NCI-H128 (cell line): Measurements from ENCODE around the gene ADAMTSL1.

ENCODE experiments used
- DNase-seq: peaks from one replicate; lab custom pipeline; 2025; ENCODE audit not compliant: unreplicated experiment; lab: John Stamatoyannopoulos, UW

ADAMTSL1 gene

DNA sequence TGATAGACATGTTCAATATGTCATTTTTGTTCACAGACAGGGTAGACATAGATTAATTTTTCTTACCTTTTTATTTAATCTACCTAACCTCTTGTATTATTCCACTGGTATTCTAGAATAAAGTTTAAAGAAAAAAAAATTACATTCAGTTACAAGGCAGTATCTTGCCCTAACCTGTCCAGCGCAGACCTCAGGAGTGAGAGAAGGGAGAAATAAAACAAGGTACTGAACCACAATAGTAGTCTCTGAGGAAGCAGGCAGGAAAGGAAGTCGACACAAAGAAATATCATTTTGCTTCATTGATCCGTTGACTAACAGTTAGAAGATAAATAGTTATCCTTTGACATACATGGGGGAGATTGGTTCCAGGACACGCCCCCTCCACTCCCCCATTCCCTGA, 12.5 kb upstream of the ADAMTSL1 start:
- no peak for DNase-seq

DNA sequence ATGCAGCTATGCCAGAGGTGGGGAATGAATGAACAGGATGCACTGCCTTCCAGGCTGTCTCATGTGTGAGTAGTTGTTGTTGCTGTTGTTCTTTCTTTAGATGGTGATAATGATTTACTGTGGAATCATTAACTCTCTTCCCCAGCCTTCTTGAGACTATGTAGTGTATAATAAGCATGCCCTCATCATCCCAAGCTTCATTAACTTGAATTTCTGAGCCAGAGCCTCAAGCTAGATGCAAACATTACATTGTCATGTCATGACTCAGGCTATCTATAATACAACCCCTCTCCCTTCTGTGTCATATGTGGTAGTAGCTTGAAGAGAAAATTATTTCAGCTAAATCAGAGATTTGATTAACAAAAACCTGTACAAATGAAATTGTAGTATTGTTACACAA, 10.0 kb upstream of the ADAMTSL1 start:
- no peak for DNase-seq

DNA sequence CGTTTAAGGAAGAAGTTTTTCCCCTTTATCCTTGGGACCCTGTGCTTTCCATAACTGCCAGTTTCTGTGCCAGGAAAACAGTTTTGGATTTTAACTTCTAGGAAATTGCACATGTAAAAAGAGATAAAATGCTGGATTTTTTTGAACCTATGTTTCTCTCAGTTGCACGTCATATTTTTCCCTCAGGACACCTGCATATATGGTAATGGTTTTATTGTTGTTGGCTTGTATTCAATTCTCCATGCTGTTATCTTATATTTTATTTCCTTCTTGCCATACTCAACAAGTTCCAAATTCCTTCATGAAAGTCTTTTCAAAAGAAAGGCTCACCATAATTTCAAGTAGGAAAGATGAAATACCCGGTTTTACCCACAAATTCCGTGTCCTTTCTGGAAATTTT, 7.9 kb upstream of the ADAMTSL1 start:
- no peak for DNase-seq

DNA sequence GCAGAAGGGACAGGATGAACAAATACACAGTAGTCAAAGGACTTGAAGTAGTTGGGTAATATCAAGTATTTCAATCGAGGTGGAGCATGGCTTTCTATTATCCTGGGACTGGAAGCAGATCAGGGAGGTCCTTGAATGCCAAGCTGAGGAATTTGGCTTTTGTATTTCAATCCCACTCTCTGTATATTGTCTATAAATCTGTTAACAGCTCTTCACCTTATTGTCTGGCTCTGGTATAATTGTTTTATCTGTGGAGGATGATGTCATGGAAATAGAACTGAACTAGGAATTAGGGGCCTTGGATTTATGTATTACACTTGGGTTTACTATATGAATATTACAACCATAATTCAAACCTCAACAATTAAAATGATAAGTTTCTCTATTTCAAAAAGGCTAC, 6.3 kb upstream of the ADAMTSL1 start:
- no peak for DNase-seq

DNA sequence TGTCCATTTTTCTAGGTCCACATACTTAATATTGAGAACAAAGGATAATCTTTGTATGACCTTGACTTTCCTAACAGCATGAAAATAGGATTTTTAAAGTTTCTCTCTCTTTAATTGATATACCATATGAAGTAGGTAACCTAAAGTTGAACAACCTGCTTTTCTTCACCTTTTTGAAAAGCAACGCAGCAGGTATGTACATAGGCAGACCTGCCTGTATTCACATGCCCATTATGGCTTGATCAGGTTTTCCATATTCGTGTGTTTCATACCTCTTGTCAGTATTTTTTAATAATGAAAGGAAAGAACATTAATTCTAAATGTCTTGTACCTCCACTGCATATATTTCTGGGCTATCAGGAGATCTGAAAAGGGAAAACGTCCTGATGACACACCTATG, 1.5 kb upstream of the ADAMTSL1 start:
- DNase-seq: no peak

DNA sequence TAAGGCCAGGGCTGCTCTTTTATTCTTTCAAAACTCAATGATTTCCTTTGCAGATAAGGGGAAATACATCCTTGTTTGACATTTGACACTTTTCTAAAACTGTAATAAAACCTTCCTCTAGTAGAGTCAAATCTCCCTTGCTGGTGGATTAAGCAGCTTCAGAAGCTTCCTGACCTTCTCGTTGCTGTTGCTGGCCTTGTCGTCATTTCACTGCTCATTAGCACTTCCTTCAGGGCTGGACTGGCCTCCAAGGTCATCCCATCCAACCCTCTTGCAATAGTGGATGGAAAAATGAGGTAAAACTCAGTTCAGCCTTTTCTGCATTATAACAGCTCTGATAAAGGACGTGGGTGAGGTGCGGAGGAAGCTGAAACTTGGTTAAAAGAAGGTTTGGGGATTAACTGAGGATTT, 1.1 kb upstream of the ADAMTSL1 start:
- DNase-seq: no peak

DNA sequence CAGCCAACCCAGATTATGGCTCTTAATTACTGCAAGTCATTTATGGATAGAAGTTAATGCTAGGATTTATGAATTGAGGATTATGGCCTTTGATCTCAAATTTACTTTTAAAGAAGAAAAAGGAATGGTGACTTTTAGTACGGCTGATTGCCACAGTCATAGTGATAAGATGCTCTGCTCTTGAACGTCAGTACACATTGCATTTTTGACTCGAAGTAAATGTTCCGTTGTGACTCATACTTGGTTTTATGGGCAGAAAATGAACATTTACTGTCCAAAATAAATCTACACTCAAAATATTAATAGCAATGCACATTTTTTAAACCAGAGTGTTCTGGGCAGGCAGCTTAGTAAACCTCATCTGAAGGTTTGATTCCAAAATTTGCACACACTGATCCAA, 830 bp downstream of the ADAMTSL1 start:
- DNase-seq: no peak

DNA sequence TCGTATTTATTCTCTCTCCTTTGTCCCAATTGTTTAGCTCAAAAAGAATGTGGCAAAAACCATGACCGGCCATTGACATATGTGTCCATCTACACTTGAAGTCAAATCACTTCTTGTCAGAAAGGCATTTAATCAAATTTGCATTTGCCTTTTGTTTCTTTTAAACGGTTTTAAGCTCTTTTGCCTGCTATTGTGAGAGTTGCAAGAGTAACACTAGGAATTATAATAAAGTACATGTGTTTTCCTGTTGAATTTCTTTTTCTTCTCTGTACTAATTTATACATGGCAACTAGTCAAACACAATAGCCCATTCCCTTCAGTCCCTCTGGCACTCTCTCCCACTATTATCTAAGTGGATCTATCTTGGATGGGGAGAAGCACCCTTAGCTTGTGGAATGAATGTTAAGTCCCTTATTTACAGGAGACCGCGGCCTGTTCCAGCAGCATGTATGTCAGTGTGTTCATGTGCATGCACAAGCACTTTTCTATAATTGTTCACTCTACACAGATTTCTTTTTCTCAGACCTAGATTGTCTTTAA, 3.2 kb downstream of the ADAMTSL1 start:
- DNase-seq: no peak

DNA sequence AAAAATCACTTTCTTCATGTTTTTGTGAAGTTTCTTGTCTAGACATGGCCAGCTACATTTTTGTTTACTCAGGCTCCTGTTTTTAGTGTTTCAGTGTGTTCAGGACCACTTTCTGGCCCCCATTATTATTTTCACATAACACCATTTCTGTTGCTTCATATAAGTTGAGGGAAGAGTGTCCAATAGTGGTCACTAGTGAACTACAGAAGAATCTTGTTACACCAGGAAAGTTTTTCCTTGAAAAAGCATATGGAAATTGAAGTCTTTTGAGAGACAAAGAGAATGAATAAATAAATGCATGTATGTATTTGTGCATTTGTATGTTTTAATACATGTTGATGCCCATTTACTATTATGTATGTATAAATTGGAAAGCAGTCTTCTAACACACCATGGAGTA, 3.8 kb downstream of the ADAMTSL1 start:
- no peak for DNase-seq

DNA sequence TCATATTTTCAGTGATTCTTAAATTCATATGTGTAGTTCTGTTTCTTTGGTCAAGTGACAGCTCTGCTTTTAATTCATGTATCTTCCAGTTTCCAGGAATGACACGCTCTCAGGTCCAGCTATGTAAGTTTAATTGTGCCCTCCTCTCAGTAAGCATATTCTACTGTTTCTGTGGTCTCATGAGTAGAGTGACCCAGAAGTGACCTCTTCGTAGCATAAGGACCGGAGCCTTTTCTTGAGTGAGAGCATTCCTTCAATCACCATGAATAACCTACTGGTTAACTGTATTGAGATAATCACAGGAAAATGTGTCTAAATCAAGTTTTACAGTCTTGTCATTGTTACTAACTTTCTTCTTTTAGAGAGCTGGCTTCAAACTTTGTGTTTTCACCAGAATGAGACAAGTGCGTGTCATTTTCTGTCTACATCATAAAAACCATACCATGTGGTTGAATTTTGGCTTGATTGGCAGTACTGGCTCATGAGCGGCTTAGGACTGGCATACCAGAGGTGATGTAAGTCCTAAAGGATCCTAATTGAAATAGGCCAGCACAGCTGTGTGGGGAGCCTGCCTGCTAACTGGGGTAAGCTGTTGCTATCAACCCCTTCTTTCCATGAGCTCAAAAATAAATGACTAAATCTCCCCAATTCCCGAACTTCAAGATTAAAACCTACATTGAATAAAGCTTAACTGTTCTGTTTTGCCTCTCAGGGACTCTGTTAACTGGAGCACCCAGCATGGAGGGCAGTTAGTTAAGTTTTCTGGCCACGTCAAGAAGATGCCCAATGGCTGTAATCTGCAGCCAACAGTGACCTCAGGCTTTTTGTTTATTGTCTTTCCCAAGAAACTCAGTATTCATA, 4.8 kb downstream of the ADAMTSL1 start:
- DNase-seq: no peak

DNA sequence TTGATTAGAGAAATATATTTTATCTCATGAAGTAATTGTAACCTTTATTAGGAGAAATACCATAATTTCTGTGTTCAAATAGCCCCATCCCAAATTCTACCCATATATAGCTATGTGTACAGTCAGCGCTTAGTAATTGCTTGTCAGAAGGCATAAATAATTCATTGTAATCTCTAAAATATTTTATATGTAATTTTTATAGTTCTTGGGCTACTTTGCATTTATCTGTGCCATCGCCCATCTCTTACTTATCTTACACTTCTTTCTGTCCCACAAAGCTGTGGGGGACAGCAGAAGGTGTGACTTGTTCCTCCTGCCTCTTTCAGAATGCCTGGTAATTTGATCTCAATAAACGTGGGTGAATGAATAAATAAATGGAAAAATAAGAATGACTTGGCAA, 5.5 kb downstream of the ADAMTSL1 start:
- DNase-seq: no peak

DNA sequence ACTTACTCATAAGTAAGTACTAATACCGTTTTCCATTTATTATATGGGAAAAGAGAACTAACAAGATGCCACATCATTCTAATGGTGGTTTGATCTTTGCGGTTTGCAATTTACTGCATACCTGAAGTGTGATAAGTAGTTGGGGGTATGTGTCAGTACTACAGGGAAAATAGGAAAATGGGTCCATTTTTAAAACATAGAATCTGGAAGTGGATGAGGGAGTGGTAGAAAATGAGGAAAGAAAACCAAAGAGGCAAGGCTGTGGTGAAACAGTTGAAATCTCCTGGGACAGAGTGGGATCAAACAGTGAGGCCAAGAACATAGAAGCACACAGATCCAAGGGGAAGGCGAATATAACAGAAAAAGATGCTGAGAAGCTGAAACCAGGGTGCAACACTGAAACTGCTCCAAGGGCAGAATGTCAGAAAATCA, 6.7 kb downstream of the ADAMTSL1 start:
- no peak for DNase-seq

DNA sequence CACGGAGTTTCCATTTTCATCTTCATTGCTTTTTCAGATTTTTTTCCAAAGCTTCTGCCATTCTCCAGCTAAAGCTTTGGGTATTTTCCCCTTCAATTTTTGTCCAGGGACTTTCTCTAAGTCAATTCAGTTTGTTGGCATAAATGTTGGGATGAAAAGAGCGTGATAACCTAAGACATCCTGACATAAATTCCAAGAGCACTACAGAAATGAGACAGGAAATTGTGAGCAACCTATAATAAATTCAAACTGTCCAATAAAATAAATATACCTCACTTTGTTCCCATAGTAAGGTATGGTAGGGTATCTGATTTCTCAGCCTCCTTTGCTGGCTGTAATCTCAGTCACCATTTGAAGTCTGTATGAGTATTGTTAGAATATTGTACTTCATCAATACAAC, 8.4 kb downstream of the ADAMTSL1 start:
- no peak for DNase-seq

DNA sequence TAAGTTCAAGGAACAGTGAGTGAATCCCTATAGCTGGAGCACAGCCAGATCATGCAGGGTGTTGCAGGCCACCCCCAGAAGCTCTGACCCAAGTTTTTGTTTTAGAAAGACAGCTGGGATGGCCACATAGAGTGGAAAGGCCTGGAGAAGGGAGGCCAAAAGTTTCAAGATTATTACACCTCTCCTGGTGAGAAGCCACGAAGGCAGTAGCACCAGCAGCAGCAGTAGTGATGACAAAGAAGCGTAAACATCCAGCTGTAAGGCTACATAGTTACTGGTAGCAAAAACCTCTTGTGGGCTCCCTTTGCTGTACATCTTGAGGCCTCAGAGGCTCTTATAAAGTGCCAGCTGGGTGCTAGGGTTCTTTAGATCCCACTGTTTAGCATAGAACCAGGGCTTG, 11.8 kb downstream of the ADAMTSL1 start:
- DNase-seq: no peak

DNA sequence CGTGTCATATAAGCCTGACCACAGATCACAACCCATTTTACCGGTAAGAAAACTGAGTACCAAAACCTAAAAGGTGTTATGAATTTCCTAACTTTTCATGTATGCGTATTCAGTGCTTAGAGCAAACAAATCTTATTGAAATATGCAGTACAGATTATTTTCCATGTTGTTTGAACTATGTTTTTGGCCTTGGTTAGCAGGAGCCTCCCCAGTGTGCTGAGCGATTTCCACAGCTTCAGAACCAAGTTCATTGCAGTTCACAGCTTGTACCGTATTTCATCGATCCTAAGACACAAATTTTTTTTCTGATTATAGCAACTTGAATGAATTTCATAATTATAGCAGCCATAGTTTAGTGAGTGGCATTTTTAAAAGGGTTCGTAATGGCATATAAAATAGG, 13.7 kb downstream of the ADAMTSL1 start:
- DNase-seq: no peak

DNA sequence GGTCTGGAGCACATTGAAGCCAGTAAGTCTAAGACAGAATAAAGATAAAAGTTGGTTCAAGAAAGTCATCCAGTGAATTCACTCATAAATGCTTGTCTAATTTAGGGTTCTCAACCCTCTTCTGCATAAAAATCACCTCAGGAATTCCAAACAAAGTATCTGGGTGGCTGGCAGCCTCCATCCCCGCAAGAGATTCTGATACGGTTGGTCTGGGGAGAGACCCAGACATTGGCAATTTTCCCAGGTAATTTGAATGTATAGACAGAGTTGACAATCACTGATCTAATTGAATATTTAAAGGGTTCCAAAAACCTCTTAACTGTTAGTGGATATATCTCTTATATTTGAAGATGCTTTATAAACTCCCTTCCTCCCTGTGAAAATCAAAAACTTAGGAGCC, 14.9 kb downstream of the ADAMTSL1 start:
- no peak for DNase-seq

DNA sequence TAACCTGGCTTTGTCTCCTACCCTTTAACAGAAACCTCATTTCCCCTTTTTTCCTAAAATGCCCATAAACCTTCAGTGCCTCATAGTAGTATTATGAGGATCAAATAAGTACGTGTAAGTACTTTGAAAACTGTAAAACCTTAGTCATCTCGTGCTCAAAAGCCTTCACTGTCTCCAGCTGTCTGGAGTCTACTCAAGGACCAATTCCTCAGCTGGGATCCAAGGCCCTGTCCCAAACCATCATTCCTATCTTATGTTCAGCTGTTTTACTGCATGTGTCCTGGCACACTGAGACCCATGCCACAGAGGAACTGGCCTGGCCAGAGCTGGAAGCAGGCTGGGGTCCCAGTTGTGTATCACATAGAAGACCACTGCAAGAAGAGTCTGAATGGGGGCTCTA, 15.9 kb downstream of the ADAMTSL1 start:
- no peak for DNase-seq

DNA sequence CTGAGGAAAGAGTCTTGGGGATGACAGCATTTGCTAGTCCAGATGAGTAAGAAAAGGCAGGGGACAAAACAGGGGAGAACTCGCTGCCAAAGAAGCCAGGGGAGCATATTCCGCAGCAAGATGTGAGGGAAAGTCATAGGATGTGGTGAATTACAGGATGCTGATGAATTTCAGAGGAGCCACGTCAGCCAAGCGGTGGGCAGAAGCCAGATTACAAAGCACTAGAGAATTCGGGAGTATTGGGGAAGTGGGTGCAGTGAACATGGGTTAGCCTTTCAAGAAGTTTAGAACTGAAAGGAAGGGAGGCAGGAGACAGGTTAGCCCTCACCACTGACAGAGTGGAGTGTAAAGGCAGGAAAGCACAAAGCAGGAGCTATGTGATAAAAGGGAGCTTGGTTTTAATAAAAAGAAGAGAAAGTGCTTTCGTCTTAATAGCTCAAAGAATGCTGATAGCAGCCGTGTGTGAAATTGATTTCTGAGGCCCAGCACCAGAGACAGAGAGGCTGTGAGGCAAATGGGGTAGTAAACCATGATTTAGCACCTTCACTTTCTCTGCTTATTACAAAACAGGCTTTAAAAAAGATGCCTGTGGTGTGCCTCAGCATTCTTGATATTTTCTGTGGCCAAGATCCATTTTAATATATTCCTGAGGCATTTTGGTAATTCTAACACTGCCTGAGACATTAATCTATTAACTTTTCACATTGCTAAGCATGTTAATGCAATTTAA, 16.9 kb downstream of the ADAMTSL1 start:
- no peak for DNase-seq

DNA sequence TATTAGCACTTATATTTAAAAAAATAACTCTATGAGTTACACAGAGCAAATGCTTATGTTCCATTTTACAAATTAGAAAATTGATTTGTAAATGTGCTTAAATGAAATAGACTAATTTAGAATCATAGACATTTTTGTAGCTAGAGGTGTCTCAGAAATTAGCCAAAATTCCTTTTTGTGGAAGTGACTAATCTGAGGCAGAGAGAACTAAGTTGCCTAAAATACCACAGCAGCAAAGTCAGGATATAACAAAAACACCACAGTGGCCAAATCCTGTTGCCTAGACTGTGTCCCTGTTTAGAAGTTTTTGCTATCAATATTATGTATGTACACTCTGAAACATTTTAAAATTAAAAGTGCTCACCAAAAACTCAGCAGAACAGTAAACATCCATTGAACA, 18.7 kb downstream of the ADAMTSL1 start:
- no peak for DNase-seq

DNA sequence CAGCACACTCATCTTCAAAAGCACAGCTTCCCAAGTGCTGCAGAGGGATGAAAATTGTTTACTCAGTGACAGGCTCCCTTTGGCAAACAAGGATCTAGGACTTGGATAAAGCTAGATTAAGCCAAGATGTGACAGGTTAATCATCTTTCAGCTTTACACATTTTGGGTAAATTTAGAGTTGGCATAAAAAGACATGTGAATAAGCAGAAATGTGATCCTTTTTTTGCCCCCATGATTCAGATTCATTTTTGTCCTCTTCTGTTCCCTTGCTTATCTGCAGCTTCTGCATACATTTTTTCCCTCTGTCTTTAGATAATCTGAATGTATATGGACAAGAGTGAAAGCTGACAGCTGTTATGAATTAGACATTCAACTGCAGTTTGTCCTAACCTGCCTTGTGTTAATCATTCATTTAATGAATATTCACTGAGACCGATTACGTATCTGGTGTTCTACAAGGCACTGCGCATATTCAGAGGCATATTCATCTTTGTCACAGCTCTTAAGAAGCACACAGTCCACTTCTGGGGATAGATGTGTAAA, 19.6 kb downstream of the ADAMTSL1 start:
- no peak for DNase-seq

DNA sequence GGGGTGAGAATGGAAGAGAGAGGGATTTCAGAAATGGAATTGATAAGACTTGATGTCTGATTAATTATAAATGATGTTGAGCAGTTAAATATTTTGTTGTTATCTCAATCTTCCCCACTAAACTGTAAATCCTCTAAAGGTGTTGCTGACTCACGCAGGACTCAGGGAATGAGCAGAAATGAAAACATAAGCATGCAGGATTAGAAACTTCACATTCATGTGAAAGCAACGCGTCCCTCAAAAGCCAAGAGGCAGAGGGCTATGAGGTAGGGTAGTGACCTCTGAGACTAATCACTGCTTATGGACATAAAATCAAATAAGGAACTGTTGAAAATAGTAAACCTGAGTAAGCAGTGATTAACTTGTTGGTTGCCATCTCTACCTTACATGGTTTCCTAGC, 21.1 kb downstream of the ADAMTSL1 start:
- no peak for DNase-seq
